Calu3 (cell line): ENCODE results near the gene ARHGEF2. TPM values are rescaled to one million over a fixed set of nuclear protein-coding genes. Genes with fewer than 3 reads are reported as not detected.

Source experiments
- BruUV-seq: library from RNA; stranded (reverse); fragments of 400-500 nt; replicated peaks from 2 replicates; lab custom pipeline; 2021; lab: Mats Ljungman, UMichigan
- CTCF ChIA-PET: fragments of 300-600 bp; sonication (Branson Sonifier 250); formaldehyde crosslinking; loops from one replicate; lab custom pipeline; 2022; ENCODE audit warnings: antibody characterized with exemption; lab: Charles Lee
- DNase-seq: peaks from one replicate; pipeline ENCODE4 v3.0.0; 2022
- H3K27ac Mint-ChIP-seq: one replicate; pipeline ENCODE4 v1.8.0; 2022; ENCODE audit warnings: mixed read lengths; ENCODE audit not compliant: unreplicated experiment
- H3K27me3 Mint-ChIP-seq: one replicate; pipeline ENCODE4 v1.8.0; 2022; ENCODE audit warnings: mixed read lengths; ENCODE audit not compliant: unreplicated experiment
- H3K36me3 Mint-ChIP-seq: one replicate; pipeline ENCODE4 v1.8.0; 2022; ENCODE audit warnings: mild to moderate bottlenecking, moderate library complexity, mixed read lengths; ENCODE audit not compliant: insufficient read depth, unreplicated experiment
- H3K4me1 Mint-ChIP-seq: one replicate; pipeline ENCODE4 v1.8.0; 2022; ENCODE audit warnings: mild to moderate bottlenecking, low read depth, mixed read lengths; ENCODE audit not compliant: unreplicated experiment
- H3K4me3 Mint-ChIP-seq: one replicate; pipeline ENCODE4 v1.8.0; 2022; ENCODE audit warnings: mild to moderate bottlenecking, low read depth, moderate library complexity, mixed read lengths; ENCODE audit not compliant: unreplicated experiment
- H3K9me3 Mint-ChIP-seq: one replicate; pipeline ENCODE4 v1.8.0; 2022; ENCODE audit warnings: low read depth, mixed read lengths; ENCODE audit not compliant: unreplicated experiment
- intact Hi-C: fragments of 100-400 bp; cut with micrococcal nuclease; formaldehyde crosslinking; loops from one replicate; pipeline ENCODE4 v1.10.0; 2022; ENCODE audit not compliant: unreplicated experiment
- microRNA-seq: library from miRNA; unstranded; fragments of <30 nt; microRNA quantifications from one replicate; pipeline ENCODE4 v1.2.0, GENCODE V29; 2022
- total RNA-seq: library from RNA; stranded (reverse); gene quantifications from 2 replicates; pipeline ENCODE4 v1.2.3, GENCODE V29; 2022
- TF ChIP-seq, protein P1 (sequence below): fragments of 200-600 bp; IDR thresholded peaks from one replicate; pipeline ENCODE4 v1.8.0; 2022; ENCODE audit warnings: antibody characterized with exemption; ENCODE audit not compliant: unreplicated experiment

Gene ARHGEF2
- total RNA-seq, 1 experiment from 2014 or later = 97.6 TPM

DNA sequence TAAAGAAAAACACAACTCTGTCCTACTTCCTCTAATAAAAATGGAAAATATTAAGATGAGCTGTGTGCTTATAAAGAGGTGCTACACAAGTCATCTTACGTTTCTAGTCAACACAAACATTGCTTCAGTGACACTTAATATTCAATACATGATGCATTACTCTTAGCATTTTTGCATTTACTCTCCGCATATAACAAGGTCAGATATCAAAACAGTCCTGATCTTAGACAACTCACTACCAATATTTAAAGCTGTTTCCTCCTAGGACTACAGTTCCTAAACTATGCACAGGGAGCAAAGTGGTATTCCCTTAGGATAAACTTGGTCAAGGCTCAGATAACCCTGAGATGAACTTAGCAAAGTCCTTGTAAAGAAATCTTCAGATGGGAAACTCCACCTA lies 79.5 kb downstream of the ARHGEF2 start:
- DNase-seq = no peak
- no peak overlapping the region for H3K27ac Mint-ChIP-seq
- H3K9me3 Mint-ChIP-seq = no peaks in the 10 kb centered on the region
- CTCF ChIA-PET = interaction anchor here (0.6 kb wide), 1 partner anchor 41 kb away, joined by 7 read pairs; no protein-coding TSS in a partner anchor
- TF ChIP-seq, protein P1, sequence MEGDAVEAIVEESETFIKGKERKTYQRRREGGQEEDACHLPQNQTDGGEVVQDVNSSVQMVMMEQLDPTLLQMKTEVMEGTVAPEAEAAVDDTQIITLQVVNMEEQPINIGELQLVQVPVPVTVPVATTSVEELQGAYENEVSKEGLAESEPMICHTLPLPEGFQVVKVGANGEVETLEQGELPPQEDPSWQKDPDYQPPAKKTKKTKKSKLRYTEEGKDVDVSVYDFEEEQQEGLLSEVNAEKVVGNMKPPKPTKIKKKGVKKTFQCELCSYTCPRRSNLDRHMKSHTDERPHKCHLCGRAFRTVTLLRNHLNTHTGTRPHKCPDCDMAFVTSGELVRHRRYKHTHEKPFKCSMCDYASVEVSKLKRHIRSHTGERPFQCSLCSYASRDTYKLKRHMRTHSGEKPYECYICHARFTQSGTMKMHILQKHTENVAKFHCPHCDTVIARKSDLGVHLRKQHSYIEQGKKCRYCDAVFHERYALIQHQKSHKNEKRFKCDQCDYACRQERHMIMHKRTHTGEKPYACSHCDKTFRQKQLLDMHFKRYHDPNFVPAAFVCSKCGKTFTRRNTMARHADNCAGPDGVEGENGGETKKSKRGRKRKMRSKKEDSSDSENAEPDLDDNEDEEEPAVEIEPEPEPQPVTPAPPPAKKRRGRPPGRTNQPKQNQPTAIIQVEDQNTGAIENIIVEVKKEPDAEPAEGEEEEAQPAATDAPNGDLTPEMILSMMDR = no peak
- intact Hi-C loops = no loop called here
- H3K27me3 Mint-ChIP-seq = no peaks in the 10 kb centered on the region
- peaks cover under 1% of the 10 kb centered on the region for H3K4me1 Mint-ChIP-seq
- peaks cover 56% of the 10 kb centered on the region for H3K36me3 Mint-ChIP-seq
- H3K4me3 Mint-ChIP-seq = no peak overlapping the region
- no TSS peak for BruUV-seq

DNA sequence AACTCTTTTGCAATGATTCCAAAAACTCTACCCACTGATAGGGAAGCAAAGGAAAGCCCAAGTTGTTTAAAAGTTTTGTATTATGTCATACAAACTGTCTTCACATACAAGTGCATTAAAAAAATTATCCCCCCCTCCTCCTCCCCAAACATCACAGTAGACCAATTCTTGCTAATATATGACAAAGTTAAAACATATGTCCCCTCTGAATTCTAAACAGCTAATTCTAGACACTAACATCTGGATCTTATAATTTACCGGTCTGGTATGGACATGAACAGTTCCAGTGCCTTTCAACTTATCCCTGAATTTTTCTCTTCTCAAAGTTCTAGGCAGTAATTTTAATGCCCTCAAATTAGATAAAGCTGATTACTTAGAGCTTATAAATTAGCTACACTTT lies 80.6 kb downstream of the ARHGEF2 start:
- intact Hi-C loops = no loop called here
- peaks cover 55% of the 10 kb centered on the region for H3K36me3 Mint-ChIP-seq
- no peaks in the 10 kb centered on the region for H3K27me3 Mint-ChIP-seq
- no peak overlapping the region for H3K27ac Mint-ChIP-seq
- DNase-seq = no peak
- H3K9me3 Mint-ChIP-seq = no peaks in the 10 kb centered on the region
- no peak overlapping the region for H3K4me3 Mint-ChIP-seq
- TF ChIP-seq, protein P1 = no peak
- CTCF ChIA-PET = interaction anchor here (0.8 kb wide), 1 partner anchor 20 kb away, joined by 5 read pairs; no protein-coding TSS in a partner anchor
- peaks cover 11% of the 10 kb centered on the region for H3K4me1 Mint-ChIP-seq
- BruUV-seq = no TSS peak

Small RNAs within 50 kb of the gene (microRNA-seq; reads per million reads assigned to microRNA genes)
- not detected for gene MIR6738

Other genes with a start within 250 kb of the ARHGEF2 start
- 64.7 and 67.1 TPM in 2 replicates for gene GON4L, start 121.3 kb downstream of the ARHGEF2 start, total RNA-seq
- 0.98 and 1.0 TPM in 2 replicates for gene SYT11, start 119.0 kb downstream of the ARHGEF2 start, total RNA-seq
- gene RIT1, start 67.2 kb downstream of the ARHGEF2 start, total RNA-seq = 34.4 and 34.7 TPM in 2 replicates
- 99.3 and 107 TPM in 2 replicates for gene KHDC4, start 44.1 kb downstream of the ARHGEF2 start, total RNA-seq
- gene RXFP4, start 36.9 kb downstream of the ARHGEF2 start, total RNA-seq = not detected in 2 replicates
- gene SSR2, start 42.4 kb upstream of the ARHGEF2 start, total RNA-seq = 215 and 246 TPM in 2 replicates
- gene UBQLN4, start 75.3 kb upstream of the ARHGEF2 start, total RNA-seq = 60.0 and 77.3 TPM in 2 replicates
- 69.8 and 69.9 TPM in 2 replicates for gene LAMTOR2, start 76.2 kb upstream of the ARHGEF2 start, total RNA-seq
- 182 and 189 TPM in 2 replicates for gene RAB25, start 82.6 kb upstream of the ARHGEF2 start, total RNA-seq
- 3.3 and 5.0 TPM in 2 replicates for gene MEX3A, start 103.9 kb upstream of the ARHGEF2 start, total RNA-seq
- 499 and 514 TPM in 2 replicates for gene LMNA, start 136.2 kb upstream of the ARHGEF2 start, total RNA-seq
- gene SEMA4A, start 175.0 kb upstream of the ARHGEF2 start, total RNA-seq = 6.9 and 7.2 TPM in 2 replicates
- gene SLC25A44, start 215.6 kb upstream of the ARHGEF2 start, total RNA-seq = 28.2 and 32.5 TPM in 2 replicates
- 57.3 and 59.0 TPM in 2 replicates for gene PMF1, start 234.5 kb upstream of the ARHGEF2 start, total RNA-seq